GM18907 (cell line): ENCODE data around the gene CLIC4.
"Not testable (repeated sequence)": the region's sequence is repeated elsewhere in the genome, so short reads cannot be mapped to it uniquely, and the experiment has no call there.

Experiments
- ATAC-seq: cut with Tn5 transposase; IDR thresholded peaks from one replicate; pipeline ENCODE4 v1.9.1; 2021; ENCODE audit warnings: mild to moderate bottlenecking, moderate library complexity; ENCODE audit not compliant: unreplicated experiment

The CLIC4 gene

DNA sequence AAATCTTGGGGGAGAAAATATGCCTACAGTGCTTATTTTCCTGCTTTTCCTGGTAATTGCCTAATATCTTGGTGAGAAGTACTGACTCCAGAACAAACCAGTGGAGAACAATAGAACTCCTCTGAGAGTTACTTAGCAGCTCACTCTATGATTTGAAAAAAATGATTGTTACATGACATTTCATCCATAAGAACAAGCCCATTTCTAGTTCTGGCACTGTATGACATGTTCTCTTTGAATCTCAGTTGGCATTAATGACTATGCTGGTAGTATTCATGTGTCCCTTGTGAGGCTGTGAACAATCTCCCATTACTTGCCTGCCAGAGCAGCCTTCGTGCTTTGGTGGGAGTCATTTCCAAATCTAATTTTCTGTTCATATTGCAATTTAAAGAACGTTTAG lies 58.0 kb downstream of the CLIC4 start:
- ATAC-seq, result no peak

DNA sequence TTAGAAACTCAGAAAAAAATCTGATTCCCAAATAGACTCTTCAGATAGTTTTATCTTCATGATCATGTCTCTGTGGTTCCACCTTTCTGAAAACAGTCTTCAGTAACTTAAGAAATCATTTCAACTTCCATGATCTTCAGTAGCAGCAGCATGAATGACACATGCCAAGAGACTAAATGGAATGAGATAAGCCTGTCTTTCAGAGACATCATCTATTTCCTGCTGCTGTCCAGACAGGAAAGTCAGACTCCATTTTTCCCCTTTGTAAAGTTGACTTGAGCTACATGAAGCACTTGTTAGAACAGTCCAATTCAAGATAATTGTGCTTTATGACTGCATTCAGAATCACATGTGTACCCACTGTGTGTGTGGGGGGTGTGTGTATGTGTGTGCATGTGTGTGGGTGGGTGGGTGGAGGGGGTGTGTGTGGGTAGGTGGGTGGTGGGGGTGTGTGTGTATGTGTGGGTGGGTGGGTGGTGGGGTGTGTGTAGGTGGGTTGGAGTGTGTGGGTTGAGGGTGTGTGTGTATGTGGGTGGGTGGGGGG lies 58.8 kb downstream of the CLIC4 start:
- ATAC-seq, result no peak

DNA sequence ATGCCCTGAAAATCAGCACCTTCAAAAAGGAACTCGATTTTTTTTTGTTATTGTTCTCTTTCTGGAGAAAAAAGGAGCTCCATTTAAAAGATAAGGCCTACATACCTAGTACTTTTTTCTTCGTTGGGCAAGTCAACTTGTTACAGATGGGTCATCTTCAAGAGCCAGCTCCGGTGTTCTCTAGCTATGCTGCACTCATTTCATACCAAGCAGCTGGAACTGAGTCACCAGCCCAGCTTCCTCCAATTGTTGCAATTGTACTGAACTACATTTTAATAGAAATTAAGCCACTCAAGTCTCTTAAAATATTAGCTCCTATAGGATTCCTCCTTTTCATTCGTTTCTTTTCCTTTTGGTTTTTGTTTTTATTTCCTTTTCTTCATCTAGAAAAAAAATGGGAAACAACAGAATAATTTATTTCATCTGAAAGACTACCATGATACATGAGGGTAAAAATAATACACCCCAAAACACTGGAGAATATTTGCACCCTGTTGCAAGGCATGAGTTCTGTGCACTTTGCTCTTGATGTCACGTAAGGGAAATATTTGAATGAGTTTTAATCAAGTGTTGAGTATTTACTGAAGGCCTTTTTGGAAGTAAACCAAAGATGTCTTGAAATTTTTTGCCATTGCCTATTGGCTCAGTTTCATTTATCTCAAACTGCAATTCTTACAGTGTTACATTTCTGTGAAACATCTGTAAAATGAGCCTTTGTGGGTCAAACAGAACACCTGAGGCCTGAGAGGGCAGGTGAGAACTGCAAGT lies 60.5 kb downstream of the CLIC4 start:
- no peak for ATAC-seq

DNA sequence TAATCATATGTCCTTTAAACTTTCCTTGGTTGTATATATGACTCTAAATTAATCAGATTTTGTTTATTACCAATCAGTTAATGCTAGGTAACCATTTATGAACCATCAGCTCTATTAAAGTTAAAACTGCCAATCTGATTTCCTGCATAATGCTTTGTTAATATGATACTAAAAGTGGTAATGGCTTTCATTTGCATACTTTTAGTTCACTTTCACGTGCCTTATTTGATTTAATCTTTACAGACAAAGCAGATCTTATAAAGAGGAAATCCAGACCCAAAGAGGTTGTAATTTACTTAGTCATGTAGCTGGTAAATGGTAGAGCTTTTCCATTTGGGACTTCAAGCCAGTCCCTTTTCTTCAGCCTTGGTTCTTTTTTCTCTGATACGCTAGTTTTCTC lies 61.3 kb downstream of the CLIC4 start:
- no peak for ATAC-seq

DNA sequence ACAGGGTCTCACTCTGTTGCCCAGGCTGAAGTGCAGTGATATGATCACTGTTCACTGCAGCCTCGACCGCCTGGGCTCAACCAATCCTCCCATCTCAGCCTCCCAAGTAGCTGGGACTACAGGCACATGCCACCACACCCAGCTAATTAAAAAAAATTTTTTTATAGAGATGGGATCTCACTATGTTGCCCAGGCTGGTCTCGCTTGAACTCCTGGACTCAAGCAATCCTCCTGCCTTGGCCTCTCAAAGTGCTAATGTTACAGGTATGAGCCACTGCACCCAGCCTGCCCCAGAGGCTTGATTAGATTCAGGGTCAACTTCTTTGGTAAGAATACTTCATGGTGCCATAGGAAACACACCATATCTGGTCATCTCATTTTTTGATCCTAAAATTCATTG lies 66.2 kb downstream of the CLIC4 start:
- ATAC-seq, result not testable (repeated sequence)

DNA sequence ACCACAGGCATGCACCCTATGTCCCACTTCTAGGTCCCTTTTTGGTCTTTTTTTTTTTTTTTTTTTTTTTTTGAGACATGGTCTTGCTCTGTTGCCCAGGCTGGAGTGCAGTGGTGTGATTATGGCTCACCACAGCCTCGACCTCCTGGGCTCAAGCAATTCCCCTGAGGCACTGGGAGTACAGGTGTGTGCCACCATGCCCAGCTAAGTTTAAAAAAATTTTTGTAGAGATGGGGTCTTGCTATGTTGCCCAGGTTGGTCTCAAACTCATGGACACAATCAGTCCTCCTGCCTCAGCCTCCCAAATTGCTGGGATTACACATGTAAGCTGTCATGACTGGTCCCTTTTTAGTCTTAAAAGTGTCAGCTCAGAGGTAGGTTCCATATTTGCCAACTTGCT lies 75.0 kb downstream of the CLIC4 start:
- not testable (repeated sequence) for ATAC-seq

DNA sequence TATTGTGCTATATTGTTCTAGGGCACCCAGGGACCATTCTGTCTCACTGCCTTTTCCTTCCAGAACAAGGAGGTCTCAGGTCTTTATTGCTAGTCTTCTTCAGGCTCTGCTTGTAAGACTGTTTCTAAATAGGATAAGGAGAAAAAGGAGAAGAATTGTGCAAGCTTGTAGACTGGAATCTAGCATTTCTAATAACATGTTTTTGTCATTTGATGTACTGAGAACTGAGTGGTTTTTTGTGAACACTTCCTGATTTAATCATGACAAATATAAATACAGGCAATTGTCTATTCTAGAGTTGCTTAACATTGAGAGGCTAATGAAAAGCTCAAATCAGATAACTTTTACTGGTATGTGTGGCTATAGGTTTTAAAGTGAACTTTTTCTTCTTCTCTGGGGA lies 77.6 kb downstream of the CLIC4 start:
- no peak for ATAC-seq

DNA sequence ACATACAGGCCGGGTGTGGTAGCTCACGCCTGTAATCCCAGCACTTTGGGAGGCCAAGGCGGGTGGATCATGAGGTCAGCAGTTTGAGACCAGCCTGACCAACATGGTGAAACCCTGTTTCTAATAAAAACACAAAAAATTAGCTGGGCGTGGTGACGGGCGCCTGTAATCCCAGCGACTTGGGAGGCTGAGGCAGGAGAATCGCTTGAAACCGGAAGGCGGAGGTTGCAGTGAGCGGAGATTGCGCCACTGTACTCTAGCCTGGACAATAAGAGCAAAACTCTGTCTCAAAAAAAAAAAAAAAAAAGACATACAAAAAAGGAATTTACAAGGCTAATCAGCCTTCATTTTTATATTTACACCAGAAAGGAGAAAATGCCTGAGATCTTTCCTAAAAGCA lies 78.2 kb downstream of the CLIC4 start:
- ATAC-seq, result not testable (repeated sequence)

DNA sequence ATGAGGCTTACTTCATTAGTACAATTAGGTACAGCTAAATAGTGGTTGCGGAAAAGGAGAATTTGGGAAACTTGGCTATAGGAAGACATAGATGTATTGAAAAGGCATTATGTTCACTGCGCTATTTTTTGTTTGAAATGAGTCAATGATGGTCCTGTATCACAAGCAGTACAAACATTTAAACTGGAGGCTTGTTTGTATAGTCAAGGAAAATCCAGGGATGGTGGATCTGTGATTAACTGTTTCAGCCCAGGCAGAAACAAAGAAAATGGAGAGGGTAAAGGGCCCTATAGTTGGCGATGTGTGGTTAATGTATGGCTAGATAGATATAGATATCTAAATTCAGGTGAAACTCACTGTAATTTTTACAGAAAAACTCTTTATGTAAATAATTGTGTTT lies 79.9 kb downstream of the CLIC4 start:
- no peak for ATAC-seq

DNA sequence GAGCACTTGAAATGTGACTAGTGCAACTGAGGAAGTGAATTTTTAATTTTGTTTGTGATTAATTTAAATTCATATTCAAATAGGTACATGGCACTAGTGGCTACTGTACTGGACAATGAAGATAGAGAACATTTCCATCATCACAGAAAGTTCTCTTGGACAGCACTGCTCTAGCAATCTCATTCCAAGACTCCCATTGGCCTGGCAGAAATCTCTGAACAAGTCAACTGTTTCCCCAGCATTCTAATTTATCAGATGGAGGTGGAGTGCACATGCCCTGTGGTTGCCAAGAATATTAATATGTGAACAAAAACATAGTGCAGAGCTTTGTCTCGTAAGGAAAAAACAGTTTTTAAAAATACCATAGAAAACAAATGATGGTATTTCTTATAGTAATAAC lies 81.3 kb downstream of the CLIC4 start:
- no peak for ATAC-seq

DNA sequence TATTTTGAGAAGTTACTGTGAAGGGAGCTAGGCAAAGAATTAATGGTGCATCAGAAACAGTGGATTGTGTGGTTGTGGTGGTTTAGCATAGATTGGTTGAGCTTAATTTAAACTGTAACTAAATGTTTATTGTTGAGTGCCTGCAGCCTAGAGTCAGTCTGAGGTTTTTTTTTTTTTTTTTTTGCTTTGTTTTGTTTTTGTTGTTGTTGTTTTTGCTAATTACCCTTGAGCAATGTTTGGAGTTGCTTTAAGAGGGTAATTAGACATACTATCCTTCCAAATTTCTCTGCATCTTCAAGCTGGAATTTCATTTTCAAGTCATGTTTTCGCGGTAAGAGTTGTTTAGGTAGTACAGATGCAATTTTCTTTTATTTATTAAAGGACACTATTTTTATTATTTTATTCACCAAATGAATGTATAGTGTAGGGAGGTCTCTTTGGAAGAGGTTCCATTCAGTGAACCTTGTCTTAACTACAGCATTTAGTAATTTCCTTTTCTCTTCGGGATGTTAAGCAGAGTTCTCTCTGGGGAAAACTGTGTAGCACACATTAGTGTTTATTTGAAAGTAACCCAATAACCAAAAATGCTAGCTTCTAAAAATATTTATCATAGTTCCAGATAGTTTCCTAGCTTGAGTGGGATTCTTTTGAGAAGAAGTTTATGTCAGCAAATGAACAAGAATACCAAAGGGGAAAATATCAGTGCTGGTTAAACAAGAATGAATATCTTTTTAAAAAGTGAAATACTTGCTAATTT lies 82.3 kb downstream of the CLIC4 start:
- ATAC-seq, result no peak

DNA sequence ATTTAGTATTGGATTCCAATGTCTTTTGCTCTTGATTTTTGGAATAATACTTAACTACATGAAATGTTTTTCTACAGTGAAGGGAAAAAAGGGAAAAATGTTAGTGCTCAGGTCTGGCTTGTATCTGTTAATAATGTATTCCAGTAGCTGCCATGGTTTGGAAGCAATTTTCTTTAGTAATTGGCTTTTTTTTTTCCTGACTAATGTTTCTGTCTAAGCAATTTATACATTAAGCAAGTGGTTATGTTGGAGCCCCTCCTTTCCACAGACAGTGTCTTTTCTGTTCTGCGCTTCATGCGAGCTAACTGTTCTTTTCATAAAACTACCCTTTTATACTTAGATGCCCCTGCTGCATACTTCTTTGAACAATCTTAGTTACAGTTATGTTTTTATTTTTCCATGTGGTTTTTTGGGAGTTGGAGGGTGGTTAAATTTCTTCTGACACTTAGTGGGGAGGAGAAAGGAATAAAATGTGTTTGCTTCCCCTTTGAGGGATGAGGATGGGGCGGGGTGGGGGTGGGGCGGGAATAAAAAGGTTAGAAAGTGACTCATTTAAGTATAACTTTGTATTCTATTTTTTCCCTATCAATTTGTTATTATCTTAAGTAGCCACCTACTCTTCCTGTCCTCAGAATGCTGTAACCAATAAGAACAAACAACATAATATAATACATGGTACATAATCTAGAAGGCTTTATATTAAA lies 83.1 kb downstream of the CLIC4 start:
- ATAC-seq, result no peak

DNA sequence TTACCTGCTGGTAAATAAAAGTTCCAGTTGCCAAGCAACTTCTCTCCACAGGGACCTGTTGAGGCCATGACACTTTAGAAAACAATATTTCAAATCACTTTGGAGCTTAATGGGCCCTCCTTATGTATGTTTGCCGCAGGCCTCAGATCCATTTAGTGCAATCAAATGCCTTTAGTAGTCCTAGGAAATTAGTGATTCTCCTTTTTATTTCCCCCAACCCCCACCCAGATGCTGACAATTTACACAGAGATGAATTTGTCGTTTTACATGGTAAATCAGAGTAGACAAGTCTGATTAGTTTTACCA lies 83.6 kb downstream of the CLIC4 start:
- ATAC-seq, result no peak

DNA sequence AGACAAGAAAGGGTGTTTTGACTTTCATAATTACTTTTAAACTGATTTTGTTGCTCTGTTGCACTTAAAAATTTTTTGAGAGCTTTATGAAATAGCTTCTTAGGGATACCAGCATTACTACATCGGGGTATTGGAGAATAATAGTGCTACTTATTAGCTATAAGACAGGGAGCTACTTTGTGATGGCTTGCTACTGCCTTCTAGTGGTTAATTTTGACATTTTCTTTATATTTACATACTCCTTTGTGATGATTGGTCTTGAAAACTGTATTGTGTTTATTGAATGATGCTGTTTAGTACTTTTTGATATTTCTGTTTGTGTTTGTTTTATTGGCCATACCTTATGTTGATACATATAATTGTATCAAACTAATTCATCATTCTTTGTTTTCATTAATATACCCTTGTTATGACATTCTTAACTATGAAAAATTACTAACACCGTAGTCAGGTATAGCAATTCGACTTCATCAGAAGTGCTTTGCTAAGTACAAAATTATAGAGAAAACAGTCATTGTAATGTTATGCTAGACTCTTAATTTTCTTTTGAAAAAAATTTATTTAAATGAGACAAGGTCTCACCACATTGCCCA lies 85.5 kb downstream of the CLIC4 start:
- no peak for ATAC-seq

DNA sequence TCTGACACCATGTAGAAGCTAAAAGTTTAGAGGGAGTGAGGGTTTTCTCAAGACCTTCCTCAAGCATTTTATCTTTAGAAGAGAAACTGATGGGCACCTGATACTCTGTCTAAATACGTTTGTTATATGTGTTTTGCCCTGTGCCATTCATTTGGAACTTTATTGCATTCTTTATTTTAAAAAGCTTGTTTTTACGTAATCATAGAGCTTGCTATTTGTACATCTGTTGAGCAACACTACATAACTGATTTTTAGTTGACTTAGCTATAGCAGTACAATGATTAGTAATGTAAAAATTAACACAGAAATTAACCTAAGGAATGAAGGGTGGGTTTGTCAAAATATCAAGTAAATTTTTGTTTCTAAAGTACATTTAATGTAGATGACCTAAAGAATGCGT lies 96.3 kb downstream of the CLIC4 start:
- no peak for ATAC-seq

DNA sequence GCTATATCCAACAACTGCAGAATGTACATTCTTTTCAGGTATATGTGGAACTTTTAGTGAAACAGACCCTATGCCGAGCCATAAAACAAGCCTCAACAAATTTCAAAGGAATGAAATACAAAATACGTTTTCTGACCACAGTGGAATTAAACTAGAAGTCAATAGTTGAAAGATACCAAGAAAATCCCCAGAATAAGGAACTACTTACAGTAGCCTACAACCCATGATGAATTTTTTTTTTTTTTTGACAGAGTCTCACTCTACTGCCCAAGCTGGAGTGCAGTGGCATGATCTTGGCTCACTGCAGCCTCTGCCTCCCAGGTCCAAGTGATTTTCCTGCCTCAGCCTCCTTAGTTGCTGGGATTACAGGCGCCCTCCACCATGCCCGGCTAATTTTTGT lies 101.4 kb downstream of the CLIC4 start:
- ATAC-seq, result no peak

DNA sequence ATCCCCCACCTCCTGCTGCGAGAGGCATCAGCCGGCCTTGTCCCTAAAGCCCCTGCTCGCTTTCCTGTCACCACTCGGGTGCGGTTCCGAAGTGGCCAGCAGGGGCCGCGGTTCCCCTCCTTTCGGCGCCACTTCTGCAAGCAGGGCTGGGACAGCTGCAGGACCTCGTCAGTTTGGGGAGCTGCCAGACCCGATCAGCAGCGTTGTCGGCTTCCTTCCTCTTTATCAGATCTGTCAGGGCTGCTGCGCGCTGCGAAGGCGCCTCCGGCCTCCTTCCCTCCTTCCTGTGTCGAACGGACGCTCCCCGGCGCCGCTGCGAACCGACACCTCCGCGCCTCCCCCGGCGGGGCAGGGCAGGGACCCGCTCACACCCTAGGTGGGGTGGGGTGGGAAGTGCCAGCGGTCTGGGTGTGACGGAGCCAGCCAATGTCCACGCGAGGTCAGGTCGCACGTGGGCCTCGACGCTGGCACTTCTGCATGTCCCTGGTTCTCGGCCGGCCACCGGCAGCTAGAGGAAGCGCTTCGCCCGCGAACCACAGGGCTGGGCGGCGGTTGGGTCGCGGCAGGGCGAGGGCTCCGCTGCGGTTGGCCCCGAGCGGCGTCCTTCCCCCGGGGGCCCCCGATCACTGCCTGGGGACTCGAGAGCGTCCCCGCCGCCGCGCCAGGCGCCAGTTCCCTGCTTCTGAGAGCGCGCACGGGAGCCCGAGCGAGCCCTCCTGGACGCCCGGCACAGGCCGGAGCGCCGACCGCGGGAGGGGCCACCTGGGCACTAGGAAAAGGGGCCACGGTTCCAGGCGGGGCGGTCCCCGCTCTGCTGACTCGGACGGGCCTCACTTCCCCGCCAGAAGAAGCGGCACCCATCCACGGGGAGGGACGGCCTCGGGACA lies 103.0 kb downstream of the CLIC4 start:
- peak; percentile 89 for ATAC-seq

DNA sequence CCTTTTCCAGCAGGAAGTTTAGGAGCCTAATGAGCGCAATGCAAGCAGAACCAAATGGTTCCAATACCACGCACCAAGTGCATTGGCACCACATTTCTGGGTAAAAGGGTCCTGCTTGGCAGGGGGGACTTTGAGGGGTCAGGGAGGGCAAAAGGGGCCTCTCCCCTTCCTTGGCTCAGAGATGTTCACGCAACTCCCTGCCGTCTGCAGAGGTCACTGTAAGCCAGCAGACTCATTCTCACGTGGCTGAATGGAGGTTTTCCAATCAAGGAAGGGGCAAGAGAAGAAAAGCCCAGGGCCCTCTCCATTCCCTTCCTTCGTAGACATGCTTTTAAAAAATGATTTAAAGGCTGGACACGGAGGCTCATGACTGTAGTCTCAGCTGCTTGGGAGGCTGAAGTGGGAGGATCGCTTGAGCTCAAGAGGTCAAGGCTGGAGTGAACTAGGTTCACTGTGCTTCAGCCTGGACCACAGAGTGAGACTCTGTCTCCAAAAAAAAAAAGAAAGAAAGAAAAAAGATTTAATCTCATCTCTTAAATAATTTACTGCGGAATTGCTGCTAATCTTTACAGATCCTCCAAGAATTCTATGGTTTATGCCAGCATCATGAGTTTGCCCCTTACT lies 104.5 kb downstream of the CLIC4 start:
- no peak for ATAC-seq

DNA sequence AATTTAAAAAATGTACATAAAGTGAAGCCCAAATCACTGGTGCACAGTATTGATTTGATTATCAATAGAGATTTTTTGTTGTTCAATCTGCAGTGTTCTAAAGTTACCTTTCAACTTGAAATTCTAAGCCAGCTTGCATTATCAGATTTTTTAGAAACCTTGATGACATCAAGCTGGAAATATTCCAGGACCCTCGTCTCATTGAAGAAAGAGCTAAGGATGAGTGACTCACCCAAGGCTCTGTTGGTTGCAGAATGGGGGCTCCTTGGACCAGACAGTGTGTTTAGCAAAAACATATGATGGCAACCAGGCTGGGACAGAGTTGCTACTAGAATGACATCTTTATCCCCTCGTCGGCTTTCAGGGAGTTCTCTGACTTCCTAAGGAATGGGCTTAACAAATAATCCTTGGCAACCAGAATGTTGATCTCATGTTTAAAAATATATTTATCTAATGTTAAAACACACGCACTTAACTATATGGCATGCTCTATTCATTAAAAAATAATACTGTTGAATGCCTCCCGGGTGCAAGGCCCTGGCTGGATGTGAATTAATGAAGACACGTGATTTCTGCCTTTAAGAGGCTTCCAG lies 105.2 kb downstream of the CLIC4 start:
- no peak for ATAC-seq

DNA sequence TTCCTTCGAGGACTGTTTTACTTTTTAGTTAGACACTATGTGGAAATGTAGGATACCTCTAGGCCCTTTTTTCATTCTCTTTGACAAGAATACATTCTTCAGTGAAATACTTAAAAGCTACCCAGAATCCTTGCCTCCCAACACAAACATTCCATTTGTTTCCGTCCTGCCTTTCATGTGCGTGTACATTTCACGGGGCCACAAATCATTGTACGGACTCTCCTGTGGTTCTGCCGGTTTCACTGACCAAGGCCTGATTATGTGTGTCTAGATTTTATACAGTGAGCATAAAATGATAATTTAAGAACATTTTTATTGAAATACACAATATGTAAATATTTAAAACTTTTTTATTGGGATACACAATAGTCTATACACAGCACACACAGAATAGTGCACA lies 108.4 kb downstream of the CLIC4 start:
- no peak for ATAC-seq
